NCI-H187 (cell line): ENCODE data around the gene PRR30.
"Not testable (repeated sequence)": the region's sequence is repeated elsewhere in the genome, so short reads cannot be mapped to it uniquely, and the experiment has no call there.

Experiments used
- DNase-seq, 2 experiments: peaks; one replicate each; lab custom pipeline; 2025; lab: John Stamatoyannopoulos, UW

Gene PRR30

DNA sequence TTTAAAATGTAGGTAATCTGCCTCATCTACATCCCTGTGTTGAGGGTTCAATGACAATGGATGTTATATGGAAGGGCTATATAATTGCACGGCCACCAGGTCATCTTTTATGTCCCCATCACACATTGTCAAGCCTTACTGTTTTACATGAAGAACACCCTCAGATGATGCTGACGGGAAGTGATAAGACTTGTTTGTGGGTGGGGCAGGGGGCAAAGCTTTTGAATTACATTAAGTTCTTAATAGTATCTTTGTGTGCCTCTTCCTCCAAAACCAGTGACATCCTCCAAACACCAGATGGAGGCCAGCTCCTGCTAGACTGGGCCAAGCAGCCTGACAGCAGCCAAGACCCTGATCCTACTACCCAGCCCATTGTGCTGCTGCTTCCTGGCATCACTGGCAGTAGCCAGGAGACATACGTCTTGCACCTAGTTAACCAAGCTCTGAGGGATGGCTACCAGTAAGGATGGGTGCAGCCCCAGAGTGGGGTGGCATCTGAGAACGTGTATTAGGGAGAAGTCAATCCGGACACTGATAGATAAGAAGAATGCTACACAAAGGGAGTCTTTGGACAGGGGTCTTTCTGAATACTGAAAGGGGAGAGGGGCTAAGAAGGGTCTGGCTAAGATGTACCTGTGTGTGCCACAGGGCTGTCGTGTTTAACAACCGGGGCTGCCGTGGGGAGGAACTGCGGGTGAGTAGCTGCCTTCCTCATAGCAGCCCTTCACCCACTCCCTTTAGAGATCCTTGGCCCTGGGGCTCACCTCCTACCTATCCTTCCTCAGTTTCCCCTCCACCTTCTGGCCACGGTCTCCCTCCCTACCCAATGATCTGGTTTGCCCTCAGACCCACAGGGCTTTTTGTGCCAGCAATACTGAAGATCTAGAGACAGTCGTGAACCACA, 10.3 kb downstream of the PRR30 start:
- DNase-seq, result no peak

- DNase-seq, result no peak
Observed at GRCh38 chr2:27127883-27128667, 11.1 kb downstream of the PRR30 start.

GRCh38 chr2:27126252-27126710, 12.9 kb downstream of the PRR30 start:
- no peak for DNase-seq

- no peak for DNase-seq
Observed at GRCh38 chr2:27125104-27125503, 14.1 kb downstream of the PRR30 start.

DNA sequence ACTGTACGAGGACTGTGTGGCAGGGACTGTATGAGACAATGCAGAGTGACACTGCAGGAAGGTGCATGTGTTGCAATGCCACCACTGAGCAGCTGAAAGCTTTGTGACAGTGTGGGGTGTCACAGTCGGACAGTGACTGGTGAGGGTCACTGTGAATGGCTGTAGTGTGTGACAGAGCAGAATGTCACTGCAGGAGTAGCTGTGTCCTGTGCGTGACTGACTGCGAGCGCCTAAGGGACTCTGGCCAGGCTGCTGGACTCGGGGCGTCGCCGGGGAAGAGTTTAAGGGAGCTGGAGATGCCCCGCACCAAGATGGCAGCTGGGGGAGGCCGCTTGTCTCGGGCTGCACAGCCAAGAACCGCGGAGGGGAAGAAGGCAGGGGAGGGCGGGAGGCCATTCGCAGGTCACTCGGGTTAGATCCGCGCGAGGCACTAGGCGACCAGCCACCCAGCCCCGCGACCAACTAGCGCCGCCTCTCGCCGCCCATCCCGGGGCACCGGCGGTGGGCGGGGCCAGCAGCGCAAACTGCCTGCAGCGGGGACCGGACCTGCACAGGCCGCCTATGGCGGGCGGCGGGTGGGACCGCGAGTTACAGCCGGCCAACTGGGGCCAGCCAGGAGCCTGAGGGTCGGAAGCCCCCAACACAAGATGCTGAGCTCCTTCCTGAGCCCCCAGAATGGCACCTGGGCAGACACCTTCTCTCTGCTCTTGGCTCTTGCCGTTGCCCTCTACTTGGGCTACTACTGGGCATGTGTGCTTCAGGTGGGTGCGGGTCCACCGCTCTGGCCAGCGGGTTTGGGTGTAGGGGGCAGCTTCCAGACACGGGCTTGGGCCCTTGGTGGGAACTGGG, 15.7 kb downstream of the PRR30 start, which contains the start of gene ABHD1:
ABHD1 (plus strand) TSS at position 514 of the 849 bp plus-strand sequence; CDS start at position 648, 134 bp downstream.
- peak in 1 of 2 experiments; percentile 8 for DNase-seq

DNA sequence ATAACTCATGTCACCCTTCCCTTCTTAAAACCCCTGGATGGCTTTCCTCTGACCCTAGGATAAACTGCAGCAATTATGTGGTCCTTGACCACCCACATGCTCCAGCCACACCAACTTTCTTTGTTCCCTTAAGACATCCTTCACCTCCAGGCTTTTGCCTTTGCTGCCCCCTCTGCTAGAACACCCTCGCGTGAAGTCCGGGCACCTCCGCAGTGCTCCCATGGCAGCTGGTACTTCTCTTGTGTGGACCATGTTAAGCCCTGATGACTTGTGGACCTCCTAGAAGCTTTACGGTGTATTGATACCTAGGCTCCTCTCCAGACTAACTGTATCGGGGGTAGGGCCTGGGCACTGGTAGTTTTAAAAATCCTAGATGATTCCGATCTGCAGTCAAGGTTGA, 16.4 kb downstream of the PRR30 start:
- no peak for DNase-seq

DNA sequence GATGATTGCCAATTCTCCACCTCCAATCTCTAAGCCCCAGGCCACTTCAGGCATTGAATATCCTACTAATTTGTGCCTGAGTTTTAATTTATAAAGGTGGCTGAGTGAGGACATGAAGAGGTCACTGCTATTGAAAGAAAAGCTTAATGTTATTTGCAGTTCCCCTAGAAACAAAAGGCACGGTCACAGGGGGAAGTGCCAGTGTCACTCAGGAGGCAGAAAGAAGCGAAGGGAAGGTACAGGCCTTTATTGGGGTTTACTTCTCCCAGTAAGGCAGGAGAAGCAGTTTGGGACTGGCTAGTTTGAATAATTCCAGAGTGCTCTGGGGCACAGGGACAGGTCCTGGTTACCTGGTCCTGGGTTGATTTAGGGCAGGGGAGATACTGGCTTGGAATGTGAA, 17.3 kb downstream of the PRR30 start:
- DNase-seq, result no peak

DNA sequence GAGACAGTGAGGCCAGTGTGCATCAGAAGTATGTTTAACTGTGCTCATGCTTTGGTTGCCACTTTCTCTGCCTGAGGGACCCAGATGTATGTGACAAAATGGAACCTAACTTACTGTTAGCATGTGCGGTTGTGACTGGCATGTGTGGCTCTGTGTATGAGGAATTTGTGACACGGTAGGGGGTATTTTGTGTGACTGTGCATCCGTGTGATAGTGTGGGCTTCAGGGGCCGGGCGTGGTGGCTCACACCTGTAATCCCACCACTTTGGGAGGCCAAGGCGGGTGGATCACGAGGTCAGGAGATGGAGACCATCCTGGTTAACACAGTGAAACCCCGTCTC, 19.9 kb downstream of the PRR30 start:
- not testable (repeated sequence) for DNase-seq

GRCh38 chr2:27118525-27119329, 20.5 kb downstream of the PRR30 start, which contains the start of gene CGREF1:
Gene CGREF1, minus strand, starts transcription at chr2:27119128. Its CDS starts 14,762 bp downstream, at chr2:27104366.
- DNase-seq, result no peak

GRCh38 chr2:27117995-27118524, 21.1 kb downstream of the PRR30 start:
- no peak for DNase-seq

- DNase-seq, result no peak
Observed at GRCh38 chr2:27115519-27115918, 23.7 kb downstream of the PRR30 start.

- not testable (repeated sequence) for DNase-seq
Observed at GRCh38 chr2:27111392-27112078, 27.7 kb downstream of the PRR30 start.

DNA sequence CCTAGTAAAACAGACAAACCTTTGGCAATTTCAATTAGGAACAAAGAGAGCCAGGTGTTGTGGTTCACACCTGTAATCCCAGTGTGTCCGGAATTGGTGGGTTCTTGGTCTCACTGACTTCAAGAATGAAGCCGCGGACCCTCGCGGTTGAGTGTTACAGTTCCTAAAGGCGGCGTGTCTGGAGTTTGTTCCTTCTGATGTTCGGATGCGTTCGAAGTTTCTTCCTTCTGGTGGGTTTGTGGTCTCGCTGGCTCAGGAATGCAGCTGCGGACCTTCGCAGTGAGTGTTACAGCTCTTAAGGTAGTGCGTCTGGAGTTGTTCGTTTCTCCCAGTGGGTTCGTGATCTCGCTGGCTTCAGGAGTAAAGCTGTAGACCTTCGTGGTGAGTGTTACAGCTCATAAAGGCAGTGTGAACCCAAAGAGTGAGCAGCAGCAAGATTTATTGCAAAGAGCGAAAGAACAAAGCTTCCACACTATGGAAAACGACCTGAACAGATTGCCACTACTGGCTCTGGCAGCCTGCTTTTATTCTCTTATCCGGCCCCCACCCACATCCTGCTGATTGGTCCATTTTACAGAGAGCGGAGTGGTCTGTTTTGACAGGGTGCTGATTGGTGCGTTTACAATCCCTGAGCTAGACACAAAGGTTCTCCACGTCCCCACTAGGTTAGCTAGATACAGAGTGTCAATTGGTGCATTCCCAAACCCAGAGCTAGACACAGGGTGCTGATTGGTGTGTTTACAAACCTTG, 28.4 kb downstream of the PRR30 start:
- not testable (repeated sequence) for DNase-seq

GRCh38 chr2:27109083-27109482, 30.1 kb downstream of the PRR30 start:
- DNase-seq, result no peak

- no peak for DNase-seq
Observed at GRCh38 chr2:27108221-27108620, 31.0 kb downstream of the PRR30 start.

DNA sequence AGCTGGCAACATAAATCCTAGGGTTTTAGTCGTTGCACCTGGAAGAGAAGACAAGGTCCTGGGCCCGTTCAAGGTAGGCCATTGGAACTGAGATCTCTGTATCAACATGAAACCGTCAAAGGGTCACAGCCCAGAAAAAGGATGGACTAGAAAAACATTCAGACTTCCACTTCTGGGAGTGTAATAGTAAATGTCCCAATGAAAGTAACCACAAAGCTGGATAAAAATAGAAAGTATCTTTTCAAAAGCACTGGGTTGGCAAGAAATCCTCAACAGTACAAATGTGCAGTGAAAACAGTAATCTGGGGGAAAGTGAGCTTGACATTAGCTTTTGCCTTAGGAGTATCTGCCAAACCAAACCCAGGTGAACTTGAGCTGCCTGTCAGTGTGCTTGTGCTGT, 33.2 kb downstream of the PRR30 start:
- DNase-seq, result no peak

GRCh38 chr2:27102329-27102728, 36.9 kb downstream of the PRR30 start:
- DNase-seq, result no peak

DNA sequence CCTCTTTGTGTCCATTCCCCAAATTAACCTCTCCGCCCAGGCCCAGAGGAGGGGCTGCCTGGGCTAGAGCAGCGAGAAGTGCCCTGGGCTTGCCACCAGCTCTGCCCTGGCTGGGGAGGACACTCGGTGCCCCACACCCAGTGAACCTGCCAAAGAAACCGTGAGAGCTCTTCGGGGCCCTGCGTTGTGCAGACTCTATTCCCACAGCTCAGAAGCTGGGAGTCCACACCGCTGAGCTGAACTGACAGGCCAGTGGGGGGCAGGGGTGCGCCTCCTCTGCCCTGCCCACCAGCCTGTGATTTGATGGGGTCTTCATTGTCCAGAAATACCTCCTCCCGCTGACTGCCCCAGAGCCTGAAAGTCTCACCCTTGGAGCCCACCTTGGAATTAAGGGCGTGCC, 39.2 kb downstream of the PRR30 start:
- DNase-seq, result no peak

DNA sequence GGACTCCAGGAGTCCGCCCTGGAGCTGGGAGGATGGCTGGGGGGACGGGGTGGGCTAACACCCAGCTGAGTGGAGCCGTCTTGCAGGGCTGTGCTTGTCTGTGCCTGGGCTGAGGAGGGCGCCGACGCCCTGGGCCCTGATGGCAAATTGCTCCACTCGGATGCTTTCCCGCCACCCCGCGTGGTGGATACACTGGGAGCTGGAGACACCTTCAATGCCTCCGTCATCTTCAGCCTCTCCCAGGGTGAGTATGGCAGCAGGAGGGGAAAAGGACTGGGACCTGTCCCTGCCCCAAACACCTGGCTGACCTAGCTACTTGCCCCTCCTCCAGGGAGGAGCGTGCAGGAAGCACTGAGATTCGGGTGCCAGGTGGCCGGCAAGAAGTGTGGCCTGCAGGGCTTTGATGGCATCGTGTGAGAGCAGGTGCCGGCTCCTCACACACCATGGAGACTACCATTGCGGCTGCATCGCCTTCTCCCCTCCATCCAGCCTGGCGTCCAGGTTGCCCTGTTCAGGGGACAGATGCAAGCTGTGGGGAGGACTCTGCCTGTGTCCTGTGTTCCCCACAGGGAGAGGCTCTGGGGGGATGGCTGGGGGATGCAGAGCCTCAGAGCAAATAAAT, 39.8 kb downstream of the PRR30 start:
- no peak for DNase-seq
